Fibroblast of gingiva (primary cell): ENCODE data around the gene BCL2L13.
A peak's percentile ranks its signal among the peaks of the same experiment; 100 is the strongest.
"Not testable (repeated sequence)": the region's sequence is repeated elsewhere in the genome, so short reads cannot be mapped to it uniquely, and the experiment has no call there.

Source experiments
- DNase-seq: peaks from one replicate; pipeline ENCODE4 v3.0.0-alpha.2; 2011; ENCODE audit warnings: low read depth

BCL2L13 gene

DNA sequence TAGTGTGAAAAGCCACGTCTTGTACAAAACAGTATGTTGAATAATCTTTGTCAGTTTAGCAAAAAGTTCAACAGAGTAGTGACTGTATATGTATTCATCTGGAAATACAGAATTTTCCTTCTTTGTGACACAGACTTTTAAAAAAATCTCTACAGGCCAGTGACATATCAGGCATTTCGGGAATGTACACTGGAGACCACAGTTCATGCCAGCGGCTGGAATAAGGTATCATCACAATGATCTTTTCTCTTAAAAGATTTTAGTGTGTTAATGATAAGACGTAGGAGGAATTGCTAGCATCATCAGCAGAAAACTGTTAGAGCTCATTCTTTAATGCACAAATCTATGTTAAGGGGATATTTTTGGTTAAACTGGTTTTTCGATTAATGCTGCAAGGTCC is 57.4 kb downstream of the BCL2L13 start:
- DNase-seq: no peak

DNA sequence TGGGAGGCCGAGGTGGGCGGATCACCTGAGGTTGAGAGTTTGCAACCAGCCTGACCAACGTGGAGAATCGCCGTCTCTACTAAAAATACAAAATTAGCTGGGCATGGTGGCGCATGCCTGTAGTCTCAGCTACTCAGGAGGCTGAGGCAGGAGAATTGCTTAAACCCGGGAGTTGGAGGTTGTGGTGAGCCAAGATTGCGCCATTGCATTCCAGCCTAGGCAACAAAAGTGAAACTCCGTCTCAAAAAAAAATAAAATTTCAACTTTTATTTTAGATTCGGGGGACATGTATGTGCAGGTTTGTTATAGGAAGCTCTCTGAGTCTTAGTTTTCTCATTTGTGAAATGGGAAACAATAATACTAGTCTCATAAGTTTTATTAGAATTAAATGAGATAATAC is 58.6 kb downstream of the BCL2L13 start:
- not testable (repeated sequence) for DNase-seq

DNA sequence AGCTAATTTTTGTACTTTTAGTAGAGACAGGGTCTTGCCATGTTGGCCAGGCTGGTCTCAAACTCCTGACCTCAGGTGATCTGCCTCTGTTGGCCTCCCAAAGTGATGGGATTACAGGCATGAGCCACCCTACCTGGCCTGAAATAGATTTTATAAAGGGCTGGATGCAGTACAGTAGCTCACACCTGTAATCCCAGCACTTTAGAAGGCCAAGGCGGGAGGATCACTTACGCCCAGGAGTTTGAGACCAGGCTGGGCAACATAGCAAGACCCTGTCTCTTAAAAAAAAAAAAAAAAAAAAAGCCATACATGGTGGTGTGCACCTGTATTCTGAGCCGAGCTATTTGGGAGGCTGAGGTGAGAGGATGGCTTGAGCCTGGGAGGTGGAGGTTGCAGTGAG is 59.7 kb downstream of the BCL2L13 start:
- DNase-seq: not testable (repeated sequence)

- DNase-seq: no peak
Measured at GRCh38 chr22:17698948-17699347, 60.4 kb downstream of the BCL2L13 start.

DNA sequence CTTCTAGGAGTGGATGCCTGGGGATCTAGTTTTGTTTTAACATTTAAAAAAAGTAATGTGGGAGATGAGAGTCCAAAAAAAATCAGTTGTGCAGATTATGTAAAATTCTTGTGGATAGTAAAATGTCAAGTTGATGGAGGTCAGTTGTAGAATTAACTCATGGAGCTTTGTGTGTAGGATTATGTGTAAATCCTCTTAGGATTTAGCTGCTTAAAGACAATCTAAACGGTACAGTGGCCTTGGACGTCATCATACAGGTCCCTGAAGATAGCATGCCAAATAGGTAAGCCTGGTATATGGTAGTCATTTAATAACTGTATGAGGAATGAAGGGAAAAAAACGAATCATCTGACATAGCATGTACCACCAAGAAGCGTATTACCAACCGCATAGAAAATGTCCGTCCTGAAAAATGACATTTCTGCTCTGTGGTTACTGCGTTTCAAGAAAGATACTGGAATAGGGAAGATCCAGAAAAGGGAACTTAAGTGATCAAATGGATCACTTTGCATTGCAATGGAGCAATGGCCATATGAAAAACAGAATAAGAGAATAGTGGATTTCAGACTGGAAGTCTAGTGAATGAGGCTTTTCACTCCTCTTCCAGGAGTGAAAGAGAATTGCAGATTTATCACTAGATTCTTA is 61.3 kb downstream of the BCL2L13 start:
- DNase-seq: no peak

GRCh38 chr22:17700778-17701177 is 62.2 kb downstream of the BCL2L13 start:
- peak; percentile 10 for DNase-seq

GRCh38 chr22:17703811-17704210 is 65.3 kb downstream of the BCL2L13 start:
- peak; percentile 65 for DNase-seq

GRCh38 chr22:17705546-17705945 is 67.0 kb downstream of the BCL2L13 start:
- no peak for DNase-seq

DNA sequence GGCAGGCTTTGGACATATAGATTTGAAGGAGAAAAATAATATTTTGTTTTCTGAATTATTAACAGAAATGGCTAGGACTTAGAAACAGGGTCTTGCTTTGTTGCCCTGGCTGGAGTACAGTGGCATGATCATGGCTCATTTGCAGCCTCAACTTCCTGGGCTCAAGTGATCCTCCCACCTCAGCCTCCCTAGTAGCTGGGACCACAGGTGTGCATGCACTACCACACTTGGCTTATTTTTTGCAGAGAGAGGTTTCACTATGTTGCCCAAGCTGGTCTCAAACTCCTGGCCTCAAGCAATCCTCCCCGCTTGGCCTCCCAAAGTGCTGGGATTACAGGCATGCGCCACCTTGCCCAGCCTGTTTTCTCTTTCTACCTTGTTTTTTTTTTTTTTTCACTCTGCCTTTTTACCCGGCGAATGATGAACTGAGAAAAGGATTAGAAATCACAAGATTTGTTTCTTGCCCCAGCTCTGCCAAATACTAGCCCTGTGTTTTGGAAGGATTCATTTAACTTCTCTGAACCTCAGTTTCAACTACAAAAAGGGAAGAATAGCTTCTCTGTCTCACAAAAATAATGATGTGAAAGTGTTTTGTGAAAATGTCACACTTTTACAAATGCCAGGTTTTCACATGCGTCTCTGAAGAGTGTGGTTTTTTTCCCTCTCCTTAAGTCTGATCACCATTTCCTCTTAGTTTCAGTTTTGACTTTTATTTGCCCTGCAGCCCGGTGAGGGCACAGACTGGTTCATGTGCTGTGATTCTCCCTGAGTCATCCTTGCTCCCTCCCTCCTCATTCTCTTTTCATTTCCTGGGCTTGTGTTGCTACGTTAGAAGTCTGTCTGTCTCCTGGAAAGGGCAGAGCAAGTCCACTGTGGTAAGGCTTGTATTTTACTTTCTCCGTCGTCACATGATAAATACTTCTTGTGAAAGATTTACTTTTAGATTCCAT is 67.7 kb downstream of the BCL2L13 start:
- DNase-seq: peak; percentile 93

GRCh38 chr22:17706947-17707346 is 68.4 kb downstream of the BCL2L13 start:
- DNase-seq: no peak

DNA sequence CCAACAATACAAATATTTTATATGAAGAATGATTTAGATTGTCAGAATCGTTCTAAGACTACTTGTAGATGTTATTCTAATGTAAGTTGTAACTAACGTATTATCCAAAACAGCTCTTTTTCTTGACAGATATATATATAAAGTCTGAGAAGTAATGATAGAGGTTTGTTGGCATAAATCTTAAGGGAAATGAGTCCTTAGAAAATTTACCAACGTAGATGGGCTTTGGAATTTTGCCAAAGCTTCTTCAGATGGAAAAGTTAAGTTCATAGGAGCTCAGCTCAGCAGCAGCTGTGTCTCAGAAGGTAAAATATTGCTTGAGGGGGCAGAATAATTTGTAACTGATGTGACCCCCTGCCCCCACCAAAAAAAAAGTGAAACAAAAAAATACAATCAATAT is 69.0 kb downstream of the BCL2L13 start:
- DNase-seq: peak; percentile 17

DNA sequence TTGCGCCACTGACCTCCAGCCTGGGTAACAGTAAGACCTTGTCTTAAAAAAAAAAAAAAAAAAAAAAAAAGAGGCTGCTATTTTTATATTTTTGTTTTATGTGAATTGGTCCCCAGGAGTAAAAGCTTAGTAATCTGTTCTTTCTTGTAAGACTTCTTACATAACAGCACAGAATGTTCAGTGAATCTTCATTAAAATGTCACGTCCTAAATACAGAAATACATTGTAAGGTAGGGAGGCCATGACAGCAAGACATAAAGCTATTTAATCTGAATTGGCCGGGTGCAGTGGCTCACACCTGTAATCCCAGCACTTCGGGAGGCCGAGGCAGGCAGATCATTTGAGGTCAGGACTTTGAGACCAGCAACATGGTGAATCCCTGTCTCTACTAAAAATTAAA is 71.5 kb downstream of the BCL2L13 start:
- DNase-seq: no peak

GRCh38 chr22:17712441-17712840 is 73.9 kb downstream of the BCL2L13 start:
- DNase-seq: no peak

DNA sequence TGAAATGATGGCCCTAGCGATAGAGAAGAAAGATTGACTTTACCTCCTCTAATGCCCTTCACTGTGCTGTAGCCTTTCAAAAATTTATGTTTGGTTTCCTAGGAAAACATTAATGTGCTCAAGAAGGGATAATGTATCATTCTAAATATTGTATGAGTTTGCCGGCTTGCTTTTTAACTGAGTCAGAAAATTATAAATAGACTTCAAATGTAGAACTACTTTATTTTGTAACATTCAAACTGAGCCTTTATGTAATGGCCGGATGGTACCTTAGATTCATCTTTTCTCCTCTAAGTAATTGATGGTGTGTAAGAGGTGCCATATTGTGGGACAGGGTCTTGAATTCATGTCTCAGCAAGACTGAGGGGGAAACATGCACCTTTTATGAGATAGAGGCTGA is 78.0 kb downstream of the BCL2L13 start:
- no peak for DNase-seq

DNA sequence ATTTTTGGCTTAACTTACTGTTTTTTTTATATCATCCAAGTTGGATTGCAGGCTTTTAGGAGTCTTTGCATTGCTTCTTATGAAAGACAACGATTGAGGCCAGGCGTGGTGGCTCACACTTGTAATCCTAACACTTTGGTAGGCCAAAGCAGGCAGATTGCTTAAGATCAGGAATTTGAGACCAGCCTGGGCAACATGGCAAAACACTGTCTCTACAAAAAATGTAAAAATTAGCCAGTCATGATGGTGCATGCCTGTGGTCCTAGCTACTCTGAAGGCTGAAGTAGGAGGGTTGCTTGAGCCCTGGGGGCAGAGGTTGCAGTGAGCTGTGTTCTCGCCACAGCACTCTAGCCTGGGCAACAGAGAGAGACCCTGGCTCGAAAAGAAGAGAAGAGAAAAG is 79.2 kb downstream of the BCL2L13 start:
- peak; percentile 97 for DNase-seq

- DNase-seq: no peak
Measured at GRCh38 chr22:17719911-17720310, 81.4 kb downstream of the BCL2L13 start.

DNA sequence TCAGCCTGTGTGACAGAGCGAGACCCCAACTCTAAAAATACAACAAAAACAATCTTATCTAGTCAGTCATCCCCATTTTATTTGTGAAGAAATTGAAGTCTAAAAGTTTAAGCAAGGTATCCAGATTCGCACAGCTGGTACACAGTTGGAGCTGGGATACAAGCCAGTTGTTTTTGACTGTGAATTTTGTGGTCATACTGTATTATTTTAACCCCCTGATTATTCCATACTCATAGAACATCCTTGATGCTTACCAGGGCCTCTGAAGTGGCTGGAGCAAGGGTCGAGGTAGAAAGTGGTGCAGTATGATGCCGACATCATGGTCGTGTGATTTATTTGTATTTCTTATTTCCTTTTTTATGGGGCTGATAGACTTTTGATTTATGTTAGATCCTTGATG is 85.7 kb downstream of the BCL2L13 start:
- DNase-seq: peak; percentile 47

DNA sequence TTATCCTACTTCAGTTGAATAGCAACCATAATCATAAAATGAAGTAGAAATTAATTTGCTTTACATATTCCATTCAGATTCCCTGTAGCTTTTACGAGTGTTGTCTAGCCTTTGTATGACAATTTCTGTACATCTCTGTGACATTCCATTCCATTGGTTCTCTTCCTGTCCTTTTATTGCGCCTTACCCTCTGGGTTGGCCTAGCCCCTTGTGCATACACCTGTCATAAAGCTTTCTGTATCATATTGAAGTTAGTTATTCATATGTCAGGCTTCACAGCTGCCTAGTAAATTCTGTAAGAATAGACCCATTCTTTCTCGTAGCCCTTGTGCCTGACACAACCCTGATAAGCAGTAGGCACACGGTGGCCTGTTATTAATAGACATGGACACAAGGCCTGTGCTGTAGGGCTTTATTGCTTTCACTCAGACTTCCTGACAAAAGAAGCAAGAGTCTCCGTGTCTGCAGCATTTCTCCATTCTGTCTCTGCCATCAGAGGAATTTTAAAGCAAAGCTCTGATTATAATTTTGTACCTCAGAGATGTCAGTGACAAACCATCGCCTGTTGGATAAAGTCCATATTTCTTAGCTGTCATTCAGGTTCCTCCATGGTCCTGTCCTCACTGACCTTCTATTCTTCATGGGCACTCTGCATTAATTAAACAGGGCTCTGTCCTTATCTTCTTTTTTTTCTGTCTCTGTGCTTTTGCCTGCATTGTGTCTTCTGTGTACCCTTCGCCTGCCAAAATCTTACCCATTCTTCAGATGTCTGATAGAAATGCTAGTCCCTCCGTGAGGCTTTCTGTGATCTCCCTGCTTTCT is 86.3 kb downstream of the BCL2L13 start:
- DNase-seq: no peak

DNA sequence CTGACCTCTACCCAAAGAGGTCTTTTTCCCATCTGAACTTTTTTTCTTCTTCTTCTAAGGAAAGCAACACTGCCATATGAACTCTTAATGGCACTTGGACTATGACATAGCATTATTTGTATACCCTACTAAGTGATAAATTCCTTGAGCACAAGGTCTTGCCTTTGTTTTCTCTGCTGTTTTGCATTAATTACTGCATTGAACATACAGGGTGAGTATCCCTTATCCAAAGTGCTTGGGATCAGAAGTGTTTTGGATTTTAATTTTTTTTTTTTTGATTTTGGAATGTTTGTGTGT is 86.9 kb downstream of the BCL2L13 start:
- DNase-seq: no peak

DNA sequence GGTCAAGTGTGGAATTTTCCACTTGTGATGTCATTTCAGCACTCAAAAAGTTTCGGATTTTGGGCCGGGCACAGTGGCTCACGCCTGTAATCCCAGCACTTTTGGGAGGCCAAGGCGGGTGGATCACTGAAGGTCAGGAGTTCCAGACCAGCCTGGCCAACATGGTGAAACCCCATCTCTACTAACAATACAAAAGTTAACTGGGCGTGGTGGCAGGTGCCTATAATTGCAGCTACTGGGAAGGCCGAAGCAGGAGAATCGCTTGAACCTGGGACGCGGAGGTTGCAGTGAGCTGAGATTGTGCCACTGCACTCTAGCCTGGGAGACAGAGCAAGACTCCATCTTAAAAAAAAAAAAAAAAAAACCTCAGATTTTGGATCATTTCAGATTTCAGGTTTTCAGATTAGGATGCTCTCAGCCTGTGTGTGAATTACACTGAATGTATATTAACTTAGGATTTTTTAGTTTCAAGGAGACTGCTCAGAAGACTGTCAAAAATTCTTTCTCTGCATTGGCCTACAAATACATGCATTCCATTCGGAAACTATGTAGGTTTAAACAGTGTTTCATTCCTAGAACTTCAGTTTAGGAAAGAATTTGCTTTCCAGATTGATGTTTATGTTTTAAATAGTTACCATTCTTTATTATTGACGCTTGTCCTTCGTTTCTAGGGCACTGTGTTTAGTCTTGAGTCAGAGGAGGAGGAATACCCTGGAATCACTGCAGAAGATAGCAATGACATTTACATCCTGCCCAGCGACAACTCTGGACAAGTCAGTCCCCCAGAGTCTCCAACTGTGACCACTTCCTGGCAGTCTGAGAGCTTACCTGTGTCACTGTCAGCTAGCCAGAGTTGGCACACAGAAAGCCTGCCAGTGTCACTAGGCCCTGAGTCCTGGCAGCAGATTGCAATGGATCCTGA is 87.7 kb downstream of the BCL2L13 start:
- DNase-seq: peak; percentile 72
